Stimulated activated CD4-positive, alpha-beta T cell treated with anti-CD3 and anti-CD28 coated beads, Interleukin-12 subunit alpha, Interleukin-12 subunit beta, amount 100 ng/mL, for 24 hours (primary cell): ENCODE data around the gene MELK.

ENCODE experiments used
- DNase-seq, 2 experiments: peaks; one replicate each; pipeline ENCODE4 v3.0.0-alpha.2; 2020; ENCODE audit warnings: low read depth in 2 of 2

The MELK gene

GRCh38 chr9:36676091-36676490 lies 103.4 kb downstream of the MELK start:
- no peak for DNase-seq

DNA sequence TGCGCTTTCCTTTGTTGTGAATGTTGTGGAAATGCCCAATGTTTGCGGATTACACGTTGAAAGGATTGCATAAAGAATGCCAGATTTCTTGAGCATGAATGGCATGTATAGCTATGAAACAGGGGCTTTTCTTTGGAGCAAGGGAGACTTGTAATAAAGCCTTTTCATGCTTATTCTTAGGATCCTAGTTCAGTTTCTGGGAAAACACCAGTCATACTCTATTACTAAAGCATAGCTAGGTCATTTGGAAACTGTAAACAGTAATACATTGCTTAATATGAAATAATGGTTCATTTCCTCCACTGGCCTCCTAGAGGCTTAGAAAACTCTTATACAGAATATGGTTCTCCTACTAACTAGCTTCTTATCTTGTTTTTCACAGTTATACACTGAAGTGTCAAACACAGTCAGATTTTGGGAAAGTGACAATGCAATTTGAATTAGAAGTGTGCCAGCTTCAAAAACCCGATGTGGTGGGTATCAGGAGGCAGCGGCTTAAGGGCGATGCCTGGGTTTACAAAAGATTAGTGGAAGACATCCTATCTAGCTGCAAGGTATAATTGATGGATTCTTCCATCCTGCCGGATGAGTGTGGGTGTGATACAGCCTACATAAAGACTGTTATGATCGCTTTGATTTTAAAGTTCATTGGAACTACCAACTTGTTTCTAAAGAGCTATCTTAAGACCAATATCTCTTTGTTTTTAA lies 104.2 kb downstream of the MELK start:
- DNase-seq = no peak

GRCh38 chr9:36677611-36678010 lies 104.9 kb downstream of the MELK start:
- no peak for DNase-seq

GRCh38 chr9:36679710-36680109 lies 107.0 kb downstream of the MELK start:
- DNase-seq = no peak

- DNase-seq = no peak
Measured at GRCh38 chr9:36686471-36686870, 113.8 kb downstream of the MELK start.

GRCh38 chr9:36690412-36691168 lies 117.9 kb downstream of the MELK start:
- DNase-seq = no peak

DNA sequence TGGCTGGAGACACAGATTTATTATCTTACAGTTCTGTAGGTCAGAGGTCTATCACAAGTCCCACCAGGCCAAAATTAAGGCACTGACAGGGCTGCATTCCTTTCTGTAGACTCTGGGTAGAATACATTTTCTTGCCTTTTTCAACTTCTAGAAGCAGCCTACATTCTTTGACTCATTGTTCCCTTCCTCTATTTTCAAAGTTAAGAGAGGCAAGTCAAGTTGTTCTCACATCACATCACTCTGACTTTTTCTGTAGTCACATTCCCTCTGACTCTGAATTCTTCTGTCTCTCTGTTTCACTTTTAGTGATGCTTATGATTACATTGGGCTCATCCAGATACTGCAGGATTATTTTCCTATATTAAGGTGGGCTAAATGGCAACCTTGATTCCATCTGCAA lies 119.0 kb downstream of the MELK start:
- DNase-seq = no peak

GRCh38 chr9:36698984-36699383 lies 126.3 kb downstream of the MELK start:
- DNase-seq = no peak

DNA sequence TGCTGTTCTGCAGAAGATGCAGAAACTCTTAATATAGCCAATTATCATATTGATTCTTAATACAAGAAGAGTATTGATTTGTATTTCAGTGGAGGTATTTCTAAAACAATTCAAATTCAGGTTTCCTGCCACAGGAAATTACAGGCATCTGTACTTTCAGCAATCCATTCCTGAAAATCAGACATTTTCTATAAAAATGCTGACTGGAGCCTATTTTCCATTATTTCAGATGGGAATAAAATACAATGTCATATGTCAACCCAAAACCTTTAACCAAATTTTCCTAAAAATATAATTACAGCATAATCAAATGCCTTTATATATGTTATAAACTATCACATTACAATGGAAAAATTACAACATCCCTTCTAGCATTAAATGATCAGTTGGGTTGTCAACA lies 131.5 kb downstream of the MELK start:
- DNase-seq = no peak

DNA sequence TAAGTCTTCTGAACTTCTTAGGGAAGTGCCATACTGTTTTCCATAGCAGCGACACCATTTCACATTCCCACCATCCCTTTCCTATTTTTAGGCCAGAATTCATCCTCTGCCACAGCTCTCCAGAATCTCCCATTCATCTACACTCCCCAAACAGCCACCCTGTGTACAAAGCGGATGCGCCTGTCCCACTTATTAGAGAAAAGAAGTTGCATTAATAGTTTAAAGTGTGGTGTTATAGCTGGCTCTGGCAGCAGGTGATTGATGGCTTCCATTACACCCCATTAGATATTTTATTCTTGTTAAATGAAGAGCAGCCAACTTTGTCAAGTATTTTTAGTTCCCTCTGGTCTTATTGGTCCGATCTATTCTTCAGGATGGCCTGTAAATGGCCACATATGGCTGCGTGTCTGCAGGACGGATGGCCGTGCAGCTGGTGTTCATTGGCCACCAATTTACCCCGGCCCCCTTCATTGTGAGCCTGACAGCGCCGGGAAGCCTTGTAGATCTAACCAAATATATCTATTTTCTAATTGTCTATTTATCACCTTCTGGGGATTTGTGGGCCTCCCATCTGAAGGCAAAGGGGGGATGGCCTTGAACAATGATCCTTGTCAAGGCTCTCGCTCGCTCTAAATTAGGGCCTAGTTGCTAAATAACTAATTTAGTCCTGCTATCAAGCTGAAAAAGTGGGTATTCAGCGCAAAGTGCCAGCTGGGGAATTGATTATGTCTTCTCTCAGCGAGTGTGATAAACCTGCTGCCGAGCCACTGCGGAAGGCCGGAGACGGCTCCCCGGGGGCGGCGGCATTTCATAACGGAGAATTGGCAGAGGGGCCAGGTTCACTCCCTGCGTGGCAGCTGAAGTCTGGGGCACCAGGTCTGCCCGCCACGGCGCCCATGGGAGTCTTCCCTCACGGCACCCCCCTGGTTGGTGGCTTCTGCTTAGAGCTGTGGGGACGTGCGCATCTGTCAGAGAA lies 141.1 kb downstream of the MELK start:
- no peak for DNase-seq

- no peak for DNase-seq
Measured at GRCh38 chr9:36716496-36716895, 143.8 kb downstream of the MELK start.

DNA sequence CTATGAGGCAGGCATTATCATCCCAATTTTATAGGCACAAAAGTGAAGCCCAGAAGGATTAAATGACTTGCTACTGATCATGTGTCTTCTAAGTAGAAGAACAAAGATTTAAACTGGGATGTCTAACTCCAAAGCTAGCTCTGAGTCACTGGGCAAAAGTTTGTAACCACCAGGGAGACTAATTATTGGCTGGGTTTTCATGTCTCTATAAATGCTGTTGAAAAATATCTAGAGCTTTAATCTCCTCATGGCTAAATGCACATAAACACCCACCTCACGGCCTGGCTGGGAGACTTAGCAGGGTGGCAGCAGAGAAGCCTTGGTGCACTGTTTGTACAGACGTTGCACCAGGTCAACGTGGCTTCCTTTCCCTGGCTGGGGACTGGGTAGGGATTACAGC lies 144.6 kb downstream of the MELK start:
- no peak for DNase-seq

GRCh38 chr9:36718612-36719011 lies 145.9 kb downstream of the MELK start:
- DNase-seq = no peak

- DNase-seq = no peak
Measured at GRCh38 chr9:36720043-36720442, 147.3 kb downstream of the MELK start.

DNA sequence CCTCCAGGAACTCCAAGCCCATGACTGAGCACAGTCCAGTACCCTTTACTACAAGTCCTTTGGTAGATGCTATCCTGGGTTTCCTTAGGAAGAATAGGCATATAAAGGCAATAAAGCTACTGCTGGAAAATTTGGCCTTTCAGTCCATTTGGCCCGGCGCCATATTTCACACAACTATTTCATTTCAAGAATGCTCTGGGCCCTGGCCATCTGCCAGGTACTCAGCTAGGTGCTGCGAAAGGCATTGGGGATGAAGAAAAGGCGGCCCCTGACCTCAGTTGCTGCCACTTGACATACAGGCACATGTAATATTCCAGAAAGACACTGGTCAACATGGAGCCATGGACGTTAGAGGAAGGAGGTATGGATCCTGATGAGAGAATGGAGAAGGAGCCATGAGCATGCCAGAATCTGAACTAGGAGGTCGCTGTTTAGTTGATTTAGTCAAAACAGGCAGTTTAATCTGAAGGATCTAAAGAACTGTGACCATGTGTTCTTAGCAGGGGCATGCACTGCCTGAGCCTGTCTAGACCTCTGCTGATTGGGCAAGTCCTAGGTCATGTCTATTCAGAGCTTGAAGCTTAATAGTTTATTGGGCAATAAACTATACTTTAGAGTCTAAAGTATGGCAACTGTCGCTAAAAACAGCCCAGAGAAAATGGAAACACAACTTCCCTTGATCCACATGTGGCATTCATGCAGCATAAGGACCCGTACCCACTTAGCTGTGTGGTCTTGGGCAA lies 149.3 kb downstream of the MELK start:
- DNase-seq = no peak

- DNase-seq = no peak
Measured at GRCh38 chr9:36725777-36726356, 153.2 kb downstream of the MELK start.
